GM19372 (cell line): Measurements from ENCODE around the gene OSBPL10.
"Not testable (repeated sequence)": the region's sequence is repeated elsewhere in the genome, so short reads cannot be mapped to it uniquely, and the experiment has no call there.

Experiments
- ATAC-seq: cut with Tn5 transposase; IDR thresholded peaks from one replicate; pipeline ENCODE4 v1.9.1; 2021; ENCODE audit warnings: mild to moderate bottlenecking, low read depth, moderate library complexity; ENCODE audit not compliant: unreplicated experiment

The OSBPL10 gene

DNA sequence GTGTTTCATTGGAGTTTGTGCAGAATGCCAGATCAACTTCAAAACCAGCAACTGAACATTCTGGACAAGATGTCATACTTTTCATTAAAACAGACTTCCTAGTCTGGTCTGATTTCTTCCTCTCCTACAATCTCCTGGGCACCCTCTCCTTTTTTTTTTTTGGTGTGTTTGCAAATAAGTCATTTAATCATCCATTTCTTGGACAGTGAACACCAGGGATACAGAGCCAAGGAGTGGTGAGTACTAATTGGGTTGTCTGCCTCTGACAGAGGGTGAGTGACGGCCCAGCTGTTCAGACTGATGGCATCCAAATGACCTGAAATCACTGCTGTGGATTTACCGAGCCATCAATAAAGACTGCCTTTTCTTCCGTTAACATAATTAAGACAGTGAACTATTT, 290.3 kb downstream of the OSBPL10 start:
- ATAC-seq = no peak

DNA sequence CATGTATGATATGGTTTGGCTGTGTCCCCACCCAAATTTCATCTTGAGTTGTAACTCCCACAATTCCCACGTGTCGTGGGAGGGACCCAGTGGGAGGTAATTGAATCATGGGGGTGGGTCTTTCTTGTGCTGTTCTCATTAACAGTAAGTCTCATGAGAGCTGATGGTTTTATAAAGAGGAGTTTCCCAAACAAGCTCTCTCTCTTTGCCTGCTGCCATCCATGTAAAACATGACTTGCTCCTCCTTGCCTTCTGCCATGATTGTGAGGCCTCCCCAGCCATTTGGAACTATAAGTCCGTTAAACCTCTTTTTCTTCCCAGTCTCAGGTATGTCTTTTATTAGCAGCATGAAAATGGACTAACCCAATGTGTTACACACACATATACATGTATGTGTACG, 291.5 kb downstream of the OSBPL10 start:
- not testable (repeated sequence) for ATAC-seq

GRCh38 chr3:31688984-31689383, 292.1 kb downstream of the OSBPL10 start:
- ATAC-seq = no peak

GRCh38 chr3:31687020-31687802, 293.9 kb downstream of the OSBPL10 start:
- ATAC-seq = no peak

- ATAC-seq = no peak
These were observed 300.8 kb downstream of the OSBPL10 start for GRCh38 chr3:31680072-31680870.

- no peak for ATAC-seq
These were observed 304.5 kb downstream of the OSBPL10 start for GRCh38 chr3:31676556-31676955.

DNA sequence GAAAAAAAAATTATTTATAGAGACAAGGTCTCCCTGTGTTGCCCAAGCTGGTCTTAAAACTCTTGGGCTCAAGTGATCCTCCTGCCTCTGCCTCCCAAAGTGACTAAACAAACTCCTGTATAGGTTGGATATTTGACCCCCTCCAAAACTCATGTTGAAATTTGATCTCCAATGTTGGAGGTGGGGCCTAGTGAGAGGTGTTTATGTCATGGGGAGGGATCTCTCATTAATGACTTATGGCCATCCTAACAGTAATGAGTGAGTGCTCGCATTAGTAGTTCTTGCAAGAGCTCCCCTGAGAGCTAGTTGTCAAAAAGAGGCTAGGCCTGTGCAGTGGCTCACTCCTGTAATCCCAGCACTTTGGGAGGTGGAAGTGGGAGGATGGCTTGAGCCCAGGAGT, 307.1 kb downstream of the OSBPL10 start:
- ATAC-seq = no peak

DNA sequence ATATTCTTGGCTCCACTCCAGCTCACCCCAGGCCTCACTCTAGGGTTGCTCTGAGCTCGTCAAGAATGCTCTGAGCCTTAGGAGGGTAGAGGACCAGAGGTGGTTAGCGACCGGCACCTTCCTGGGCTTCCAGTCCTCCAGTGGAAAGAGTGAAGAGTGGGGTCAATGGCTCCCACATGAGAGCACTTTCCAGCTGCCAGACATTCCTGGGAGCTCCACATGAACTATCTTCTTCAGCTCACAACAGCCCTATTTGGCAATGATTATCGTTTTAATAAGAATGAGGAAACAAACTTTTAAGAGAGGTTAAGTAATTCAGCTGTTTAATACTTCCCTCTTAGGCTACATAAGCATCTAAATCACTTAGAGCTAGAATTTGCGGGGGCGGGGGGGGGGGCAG, 309.1 kb downstream of the OSBPL10 start:
- ATAC-seq = no peak

DNA sequence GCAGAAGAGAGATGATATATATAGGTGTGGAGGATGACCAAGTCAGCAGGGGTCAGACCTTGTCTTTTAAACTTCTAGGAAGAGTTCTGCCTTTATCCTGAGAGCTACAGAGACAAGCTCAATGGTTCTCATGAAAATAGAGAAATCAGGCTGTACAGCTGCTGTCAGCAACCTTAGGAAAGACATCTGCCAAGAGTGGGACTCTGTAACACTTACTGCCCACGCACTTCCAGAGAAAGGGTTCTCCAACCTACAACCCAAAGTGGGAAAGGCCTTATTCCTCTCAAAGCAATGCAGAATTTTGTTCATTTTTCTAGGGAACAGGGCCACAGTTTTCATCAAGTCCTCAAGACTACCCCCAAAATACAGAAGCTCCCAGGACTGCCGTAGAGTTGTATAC, 309.6 kb downstream of the OSBPL10 start:
- no peak for ATAC-seq

DNA sequence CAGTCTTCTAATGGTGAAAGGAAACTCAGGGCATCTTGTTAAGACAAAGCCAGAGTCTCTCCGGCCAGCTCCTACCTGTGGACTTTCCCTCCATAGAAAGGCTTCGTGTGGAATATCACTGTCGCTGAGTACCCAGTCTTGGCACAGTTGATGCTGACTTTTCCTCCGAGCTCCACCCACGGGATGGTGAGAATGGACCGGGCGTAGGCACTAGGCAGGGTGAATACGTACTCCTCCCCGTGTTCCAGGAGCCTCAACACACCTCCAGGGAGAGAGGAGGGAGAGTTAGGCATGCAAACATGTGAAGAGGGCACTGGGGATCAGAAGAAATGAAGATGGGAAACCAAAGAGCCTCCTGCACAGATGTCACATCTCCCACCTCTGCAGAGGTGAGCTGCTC, 310.3 kb downstream of the OSBPL10 start:
- no peak for ATAC-seq

DNA sequence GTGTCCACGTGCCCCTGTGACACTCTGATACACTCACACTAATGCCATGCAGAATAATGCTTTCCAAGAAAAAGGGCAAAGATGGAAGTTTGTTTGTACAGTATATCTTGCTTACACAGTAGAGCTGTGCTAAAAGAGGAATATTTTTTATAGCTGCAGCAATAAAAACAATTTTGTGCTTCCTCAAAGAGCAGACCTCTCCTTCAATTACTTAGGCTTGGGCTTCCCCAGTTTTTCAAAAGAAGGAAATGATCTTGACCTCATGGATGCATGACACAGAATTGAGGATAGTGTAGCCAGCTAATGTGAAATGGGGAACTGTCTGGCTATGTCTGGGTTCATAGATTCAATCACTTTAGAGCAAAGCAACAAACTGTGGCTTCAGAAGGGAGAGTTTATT, 310.9 kb downstream of the OSBPL10 start:
- ATAC-seq = no peak

DNA sequence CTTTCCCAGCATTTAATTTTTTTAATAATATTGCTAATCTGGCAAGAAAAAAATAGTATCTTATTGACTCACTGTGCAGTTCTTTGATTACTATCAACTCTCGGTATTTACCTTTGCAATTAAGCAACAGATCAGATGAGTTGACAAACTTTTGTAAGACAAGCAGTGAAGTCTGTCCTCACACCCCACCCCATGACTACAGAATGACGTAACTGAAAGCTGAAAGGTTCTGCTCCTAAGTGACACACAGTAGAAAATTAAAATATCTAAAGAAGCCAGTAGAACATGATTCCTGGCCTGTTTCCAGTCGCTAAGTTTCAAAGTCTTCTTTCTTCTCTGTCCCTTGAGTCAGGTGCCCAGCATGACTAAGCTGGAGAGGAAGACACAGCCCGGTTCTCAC, 312.8 kb downstream of the OSBPL10 start:
- no peak for ATAC-seq

DNA sequence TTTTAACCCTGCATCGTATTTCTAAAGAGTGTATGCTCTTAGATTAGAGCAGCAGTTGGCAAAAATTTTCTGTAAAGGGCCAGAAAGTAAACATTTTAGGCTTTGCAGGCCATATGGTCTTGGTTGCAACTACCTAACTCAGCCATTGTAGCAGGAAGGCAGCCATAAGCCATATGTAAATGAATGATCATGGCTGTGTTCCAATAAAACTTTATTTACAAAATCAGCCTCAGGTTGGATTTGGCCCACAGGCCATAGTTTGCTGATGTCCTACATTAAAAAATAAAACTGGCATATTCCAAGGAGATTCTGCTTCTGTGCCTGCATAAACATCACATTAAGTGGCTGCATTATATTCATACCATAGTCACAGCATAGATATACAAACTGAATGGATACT, 313.5 kb downstream of the OSBPL10 start:
- no peak for ATAC-seq

- no peak for ATAC-seq
These were observed 317.0 kb downstream of the OSBPL10 start for GRCh38 chr3:31664031-31664430.

DNA sequence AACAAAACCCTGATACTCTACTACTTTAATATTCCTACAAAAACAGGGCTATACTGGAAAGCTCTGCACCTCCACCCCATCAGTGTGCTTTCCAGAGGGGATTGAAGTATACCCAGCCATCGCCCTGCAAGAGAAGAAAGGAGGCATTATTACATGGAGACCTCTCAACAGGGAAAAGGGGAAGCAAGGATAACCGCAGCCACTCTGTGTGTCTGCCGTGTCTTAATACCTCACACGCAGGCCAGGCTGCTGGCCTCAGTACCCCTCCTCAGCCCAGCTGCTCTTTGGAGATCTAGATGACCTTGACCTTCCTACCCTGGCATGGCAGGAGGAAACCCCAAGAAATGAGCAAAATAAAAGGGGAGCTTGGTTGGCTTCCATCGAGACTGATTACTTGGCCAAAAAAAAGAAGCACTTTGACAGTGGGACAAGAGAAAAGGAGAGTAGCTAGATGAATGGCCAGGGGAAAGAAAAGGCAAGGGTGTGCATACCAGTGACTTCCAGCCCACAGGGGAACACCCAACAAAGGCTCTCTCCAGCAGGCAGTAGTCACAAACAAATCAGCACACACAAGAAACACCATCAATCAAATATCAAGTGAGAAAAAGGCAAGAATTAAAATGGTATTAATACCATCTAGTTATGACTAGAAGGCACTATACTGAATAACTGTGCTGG, 318.9 kb downstream of the OSBPL10 start:
- ATAC-seq = no peak

DNA sequence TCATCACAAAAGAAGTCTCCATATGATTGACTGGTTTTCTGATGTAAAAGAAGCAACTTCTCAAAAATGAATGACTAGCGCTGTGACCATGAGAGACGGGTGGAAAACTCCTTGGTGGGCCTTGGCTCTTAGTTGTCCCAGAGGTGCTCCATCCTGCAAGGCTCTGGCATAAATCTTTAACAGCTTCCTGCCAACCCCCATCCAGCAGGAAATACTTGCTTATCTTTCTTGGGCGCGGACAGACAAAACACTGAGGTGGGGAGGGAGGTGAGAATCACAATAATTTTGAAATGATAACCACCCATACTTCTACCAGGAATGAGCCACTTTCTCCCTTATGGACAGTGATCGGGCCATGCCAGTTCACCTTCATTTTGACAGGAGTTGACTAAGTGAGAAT, 319.8 kb downstream of the OSBPL10 start:
- ATAC-seq = no peak

GRCh38 chr3:31659246-31659645, 321.8 kb downstream of the OSBPL10 start:
- no peak for ATAC-seq

DNA sequence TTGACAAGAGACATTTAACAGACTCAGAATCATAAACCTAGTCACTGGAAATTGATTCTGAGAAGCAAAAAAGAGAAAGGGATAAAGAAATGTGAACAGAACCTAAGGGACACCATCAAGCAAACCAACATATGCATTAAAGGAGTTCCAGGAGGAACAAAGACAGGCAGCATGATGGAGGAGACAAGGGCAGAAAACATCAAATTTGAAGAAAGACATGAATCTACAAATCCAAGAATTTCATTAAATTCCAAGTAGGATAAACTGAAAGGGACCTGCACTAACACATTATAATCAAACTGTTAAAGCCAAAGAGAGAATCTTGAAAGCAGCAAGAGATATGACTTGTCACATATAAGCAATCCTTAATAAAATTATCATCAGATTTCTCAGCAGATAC, 326.1 kb downstream of the OSBPL10 start:
- no peak for ATAC-seq

GRCh38 chr3:31653464-31653863, 327.6 kb downstream of the OSBPL10 start:
- no peak for ATAC-seq

DNA sequence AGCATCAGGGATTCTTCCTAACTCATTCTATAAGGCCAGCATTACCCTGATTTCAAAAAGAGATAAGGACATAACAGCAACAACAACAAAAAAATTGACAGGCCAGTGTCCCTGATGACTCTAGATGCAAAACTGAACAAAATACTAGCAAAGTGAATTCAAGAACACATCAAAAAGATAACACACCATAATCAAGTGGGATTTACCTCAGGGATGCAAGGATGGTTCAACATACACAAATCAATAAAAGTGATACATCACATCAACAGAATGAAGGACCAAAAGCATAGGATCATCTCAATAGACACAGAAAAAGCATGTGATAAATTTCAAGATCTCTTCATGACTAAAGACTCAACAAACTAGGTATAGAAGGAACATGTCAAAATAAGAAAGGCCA, 328.8 kb downstream of the OSBPL10 start:
- ATAC-seq = no peak

- no peak for ATAC-seq
These were observed 332.6 kb downstream of the OSBPL10 start for GRCh38 chr3:31648286-31648968.
